K562 (cell line): ENCODE results near the gene ZC3H10.

Source experiments
- CBX1 ChIP-seq: sonication (generic); IDR thresholded peaks from 2 replicates; pipeline ENCODE4 v1.6.1; 2016; ENCODE audit warnings: antibody characterized with exemption, low read depth, mild to moderate bottlenecking
- CCAR2 ChIP-seq: fragments of 200-400 bp; formaldehyde crosslinking; IDR thresholded peaks from 2 replicates; pipeline ENCODE4 v1.6.1; 2017; ENCODE audit warnings: mild to moderate bottlenecking, low read depth, low read length
- EZH2 ChIP-seq: IDR thresholded peaks from 2 replicates; pipeline ENCODE4 v1.6.1; 2012; ENCODE audit warnings: low read depth, mild to moderate bottlenecking, inconsistent platforms, low read length, borderline replicate concordance
- FOXM1 ChIP-seq, 2 experiments: fragments of 450-650 bp in 1 of 2; sonication (generic) in 1 of 2; formaldehyde crosslinking in 1 of 2; IDR thresholded peaks; 2 replicates each; pipeline versions ENCODE4 v1.6.1 to v1.9.0; 2017 to 2022; ENCODE audit warnings: low read depth in 2 of 2, mild to moderate bottlenecking in 2 of 2, missing genetic modification reagents in 1 of 2, moderate library complexity in 1 of 2
- HEY1 ChIP-seq: fragments of 250-450 bp; sonication (Bioruptor Pico); IDR thresholded peaks from 2 replicates; pipeline ENCODE4 v1.5.0; 2020; ENCODE audit warnings: mild to moderate bottlenecking, moderate library complexity, borderline replicate concordance
- SMC3 ChIP-seq: conservative IDR thresholded peaks from 2 replicates; pipeline ENCODE4 v1.6.1; 2011; ENCODE audit warnings: low read depth, low read length, improper control_type of control experiment; ENCODE audit not compliant: insufficient read depth
- SOX6 ChIP-seq: fragments of 450-650 bp; IDR thresholded peaks from 2 replicates; pipeline ENCODE4 v1.6.1; 2014; ENCODE audit warnings: mild to moderate bottlenecking
- ZNF76 ChIP-seq: fragments of 250-450 bp; sonication (Bioruptor Pico); IDR thresholded peaks from 2 replicates; pipeline ENCODE4 v1.4.0; 2020; ENCODE audit warnings: mild to moderate bottlenecking, moderate library complexity, borderline replicate concordance
- TF ChIP-seq, protein P1 (sequence below): fragments of 450-650 bp; formaldehyde crosslinking; IDR thresholded peaks from 2 replicates; pipeline ENCODE4 v1.4.0; 2020; ENCODE audit warnings: mild to moderate bottlenecking

GRCh38 chr12:56161690-56162351 is 43.8 kb downstream of the ZC3H10 start:
- no peak for TF ChIP-seq HEY1 (CRISPR knock-in tag)
- no peak for TF ChIP-seq CCAR2
- TF ChIP-seq SMC3, result no peak
- TF ChIP-seq ZNF76 (CRISPR knock-in tag), result no peak
- no peak for TF ChIP-seq SOX6
- TF ChIP-seq EZH2, result no peak
- no peak for TF ChIP-seq CBX1
- TF ChIP-seq FOXM1 (IDR thresholded peaks at IDR 0.05; ENCODE audit: low read depth), result no peak
- no peak for TF ChIP-seq FOXM1 (CRISPR knock-in tag; IDR thresholded peaks at IDR 0.05; ENCODE audit: low read depth)
- TF ChIP-seq, protein P1, sequence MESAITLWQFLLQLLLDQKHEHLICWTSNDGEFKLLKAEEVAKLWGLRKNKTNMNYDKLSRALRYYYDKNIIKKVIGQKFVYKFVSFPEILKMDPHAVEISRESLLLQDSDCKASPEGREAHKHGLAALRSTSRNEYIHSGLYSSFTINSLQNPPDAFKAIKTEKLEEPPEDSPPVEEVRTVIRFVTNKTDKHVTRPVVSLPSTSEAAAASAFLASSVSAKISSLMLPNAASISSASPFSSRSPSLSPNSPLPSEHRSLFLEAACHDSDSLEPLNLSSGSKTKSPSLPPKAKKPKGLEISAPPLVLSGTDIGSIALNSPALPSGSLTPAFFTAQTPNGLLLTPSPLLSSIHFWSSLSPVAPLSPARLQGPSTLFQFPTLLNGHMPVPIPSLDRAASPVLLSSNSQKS (CRISPR knock-in tag), result no peak
